GM19467 (cell line): ENCODE measurements around the gene SLC25A15.
"Not testable (repeated sequence)": the region's sequence is repeated elsewhere in the genome, so short reads cannot be mapped to it uniquely, and the experiment has no call there.

ENCODE experiments used
- ATAC-seq: cut with Tn5 transposase; IDR thresholded peaks from one replicate; pipeline ENCODE4 v1.9.1; 2021; ENCODE audit warnings: mild to moderate bottlenecking, moderate library complexity; ENCODE audit not compliant: unreplicated experiment

The SLC25A15 gene

GRCh38 chr13:40812724-40813445 lies 23.5 kb downstream of the SLC25A15 start:
- ATAC-seq, result no peak

GRCh38 chr13:40813667-40814454 lies 24.4 kb downstream of the SLC25A15 start:
- ATAC-seq, result no peak

DNA sequence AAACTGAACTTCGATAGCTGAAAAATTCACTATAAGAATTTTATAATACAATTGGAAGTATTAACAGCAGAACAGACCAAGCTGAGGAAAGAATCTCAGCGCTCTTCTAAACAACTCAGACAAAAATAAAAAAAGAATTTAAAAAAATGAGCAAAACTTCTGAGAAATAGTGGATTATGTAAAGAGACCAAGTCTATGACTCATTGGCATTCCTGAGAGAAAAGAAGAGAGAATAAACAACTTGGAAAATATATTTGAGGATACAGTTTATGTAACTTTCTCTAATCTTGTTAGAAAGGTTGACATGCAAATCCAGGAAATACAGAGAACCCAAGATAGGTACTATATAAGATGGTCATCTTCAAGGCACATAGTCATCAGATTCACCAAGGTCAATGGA lies 25.4 kb downstream of the SLC25A15 start:
- no peak for ATAC-seq

DNA sequence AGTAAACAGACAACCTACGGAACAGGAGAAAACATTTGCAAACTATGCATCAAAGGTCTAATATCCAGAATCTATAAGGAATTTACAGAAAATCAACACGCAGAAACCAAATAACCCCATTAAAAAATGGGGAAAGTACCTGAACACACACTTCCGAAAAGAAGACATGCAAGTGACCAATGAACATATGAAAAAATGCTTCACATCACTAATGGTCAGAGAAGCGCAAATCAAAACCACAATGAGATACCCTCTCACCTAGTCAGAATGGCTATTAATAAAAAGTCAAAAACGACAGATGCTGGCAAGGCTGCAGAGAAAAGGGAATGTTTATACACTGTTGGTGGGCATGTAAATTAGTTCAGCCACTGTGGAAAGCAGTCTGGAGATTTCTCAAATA lies 29.5 kb downstream of the SLC25A15 start:
- ATAC-seq, result no peak

DNA sequence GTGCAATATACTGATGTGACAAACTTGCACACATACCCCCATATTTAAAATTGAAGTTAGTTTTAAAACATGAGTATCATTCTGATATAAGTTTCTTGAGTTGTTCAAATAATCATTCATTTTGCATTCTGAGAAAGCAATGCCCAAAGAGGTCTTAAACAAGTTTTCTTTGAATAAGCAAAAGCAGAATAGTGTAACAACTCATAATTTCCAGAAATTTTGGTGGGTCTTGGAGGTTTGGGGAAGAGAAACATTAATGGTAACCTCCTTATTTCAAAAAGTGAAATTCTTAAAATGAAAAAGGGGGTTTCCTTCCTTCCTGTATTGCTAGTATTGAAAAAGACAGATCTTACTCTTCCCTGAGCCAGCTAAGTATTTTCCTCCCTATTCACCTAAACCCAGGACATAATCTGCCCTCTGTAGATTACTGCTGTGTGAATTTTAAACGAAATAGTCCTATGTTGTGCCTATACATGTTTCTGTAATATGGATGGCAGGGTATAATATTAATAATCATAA lies 30.4 kb downstream of the SLC25A15 start:
- ATAC-seq, result no peak

DNA sequence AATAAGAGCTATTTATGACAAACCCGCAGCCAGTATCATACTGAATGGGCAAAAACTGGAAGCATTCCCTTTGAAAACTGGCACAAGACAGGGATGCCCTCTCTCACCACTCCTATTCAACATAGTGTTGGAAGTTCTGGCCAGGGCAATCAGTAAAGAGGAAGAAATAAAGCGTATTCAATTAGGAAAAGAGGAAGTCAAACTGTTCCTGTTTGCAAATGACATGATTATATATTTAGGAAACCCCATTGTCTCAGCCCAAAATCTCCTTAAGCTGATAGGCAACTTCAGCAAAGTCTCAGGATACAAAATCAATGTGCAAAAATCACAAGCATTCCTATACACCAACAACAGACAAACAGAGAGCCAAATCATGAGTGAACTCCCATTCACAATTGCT lies 50.3 kb downstream of the SLC25A15 start:
- ATAC-seq, result not testable (repeated sequence)

DNA sequence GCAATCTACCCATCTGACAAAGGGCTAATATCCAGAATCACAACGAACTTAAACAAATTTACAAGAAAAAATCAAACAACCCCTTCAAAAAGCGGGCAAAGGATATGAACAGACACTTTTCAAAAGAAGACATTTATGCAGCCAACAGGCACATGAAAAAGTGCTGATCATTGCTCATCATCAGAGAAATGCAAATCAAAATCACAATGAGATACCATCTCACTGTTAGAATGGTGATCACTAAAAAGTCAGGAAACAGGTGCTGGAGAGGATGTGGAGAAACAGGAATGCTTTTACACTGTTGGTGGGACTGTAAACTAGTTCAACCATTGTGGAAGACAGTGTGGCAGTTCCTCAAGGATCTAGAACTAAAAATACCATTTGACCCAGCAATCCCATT lies 51.5 kb downstream of the SLC25A15 start:
- ATAC-seq, result not testable (repeated sequence)
